Spleen (tissue), 7 donors: ENCODE data around the gene PIM3.

ENCODE experiments used
- CTCF ChIP-seq, 11 experiments: fragments of 200-600 bp in 7 of 11; fragments of 450-650 bp in 4 of 11; sonication (generic) in 4 of 11; IDR thresholded peaks in 8 of 11; conservative IDR thresholded peaks in 3 of 11; 1 replicate in 7 of 11; 2 replicates in 4 of 11; pipeline versions ENCODE4 v1.4.0 to v1.8.0; 2016 to 2021; ENCODE audit warnings: antibody characterized with exemption in 11 of 11, inconsistent platforms in 4 of 11, mild to moderate bottlenecking in 1 of 11
- POLR2A ChIP-seq, 3 donors: fragments of 450-650 bp; IDR thresholded peaks; one replicate each; pipeline ENCODE4 v1.5.1; 2017; ENCODE audit warnings: antibody characterized with exemption in 3 of 3, mild to moderate bottlenecking in 1 of 3
- POLR2AphosphoS5 ChIP-seq, 3 donors: sonication (generic); formaldehyde crosslinking; IDR thresholded peaks; one replicate each; pipeline ENCODE4 v1.5.1; 2017; ENCODE audit warnings: antibody characterized with exemption in 3 of 3
- donor health status: DM: no; HTN: no; CAD: no; lungs with moderate emphysema.
- donor health status: DM: no; HTN: no; CAD: no.
- donor health status: DM: no; HTN: no; CAD: no.

DNA sequence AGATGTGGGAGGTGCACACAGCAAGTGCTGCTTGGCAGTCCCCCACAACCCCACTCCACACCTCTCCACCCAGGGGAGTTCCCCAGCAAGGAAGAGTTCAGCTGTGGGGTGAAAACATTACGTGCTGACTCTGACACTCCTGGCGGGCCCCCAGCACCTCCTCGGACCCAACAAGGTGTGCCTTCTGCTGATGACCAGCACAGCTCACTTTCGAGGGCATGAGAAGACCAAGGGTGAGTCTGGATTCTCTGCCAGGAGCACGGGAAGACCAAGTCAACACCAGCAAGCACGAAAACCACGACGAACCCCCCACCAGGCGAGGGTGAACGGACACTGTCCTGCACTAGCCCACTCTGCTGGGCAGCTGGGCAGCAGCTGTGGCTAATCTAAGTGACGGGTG lies 43.7 kb upstream of the PIM3 start:
- TF ChIP-seq POLR2A (IDR thresholded peaks at IDR 0.05): no peak
- no peak for TF ChIP-seq CTCF (IDR thresholded peaks at IDR 0.05 in 8 of 11, conservative IDR thresholded peaks at IDR 0.05 in 3 of 11)
- no peak for TF ChIP-seq POLR2AphosphoS5 (IDR thresholded peaks at IDR 0.05)
